Right atrium auricular region (tissue), 2 donors: ENCODE measurements around the gene CLP1. TPM values are rescaled to one million over a fixed set of nuclear protein-coding genes. Genes with fewer than 3 reads are reported as not detected.
"Not testable (repeated sequence)": the region's sequence is repeated elsewhere in the genome, so short reads cannot be mapped to it uniquely, and the experiment has no call there.

ENCODE experiments used
- DNase-seq: peaks from one replicate; pipeline ENCODE4 v3.0.0-alpha.2; 2019; ENCODE audit warnings: low spot score
- H3K27ac ChIP-seq, 2 donors: fragments of 200-600 bp; sonication (generic); 1 replicate in 1 of 2; 2 replicates in 1 of 2; pipeline ENCODE4 v1.5.1; 2016 to 2019
- H3K27me3 ChIP-seq, 2 donors: fragments of 200-600 bp; sonication (generic); one replicate each; pipeline versions ENCODE4 v1.5.1 to v1.6.0; 2017 to 2019
- H3K36me3 ChIP-seq: fragments of 200-600 bp; sonication (generic); one replicate; pipeline ENCODE4 v1.5.1; 2016
- H3K4me1 ChIP-seq, 2 donors: fragments of 200-600 bp; sonication (generic); one replicate each; pipeline versions ENCODE4 v1.5.1 to v1.6.0; 2017 to 2019
- H3K4me3 ChIP-seq, 2 donors: fragments of 200-600 bp; sonication (generic); 1 replicate in 1 of 2; 2 replicates in 1 of 2; pipeline ENCODE4 v1.5.1; 2017 to 2019; ENCODE audit warnings: mild to moderate bottlenecking in 1 of 2, moderate library complexity in 1 of 2
- H3K9me3 ChIP-seq, 2 donors: fragments of 200-600 bp; sonication (generic); one replicate each; pipeline ENCODE4 v1.5.1; 2019
- CTCF ChIP-seq, 2 donors: fragments of 200-600 bp; sonication (generic); IDR thresholded peaks; one replicate each; pipeline ENCODE4 v1.5.1; 2019; ENCODE audit warnings: antibody characterized with exemption in 2 of 2
- total RNA-seq, 2 donors: library from RNA; depleted of rRNA; stranded (reverse); fragments of >200 nt; gene quantifications; one replicate each; pipeline ENCODE4 v1.1.0, GENCODE V29; 2016

Gene CLP1
- total RNA-seq, 2 donors from 2014 or later, result 5.9 to 8.1 TPM

GRCh38 chr11:57698843-57699365 is 41.3 kb downstream of the CLP1 start:
- H3K27ac ChIP-seq, result no peak overlapping the region
- H3K9me3 ChIP-seq, result no peaks in the 10 kb centered on the region
- H3K4me3 ChIP-seq, result no peak overlapping the region
- no peak for DNase-seq
- peaks cover 83% of the 10 kb centered on the region for H3K36me3 ChIP-seq
- H3K4me1 ChIP-seq, result no peaks in the 10 kb centered on the region
- H3K27me3 ChIP-seq, result no peaks in the 10 kb centered on the region
- no peak for TF ChIP-seq CTCF (IDR thresholded peaks at IDR 0.05)

- Histone ChIP-seq H3K4me1 (no peaks in the 10 kb centered on the region), H3K4me3 (no peak overlapping the region), H3K9me3 (no peaks in the 10 kb centered on the region), H3K36me3 (peaks cover 82% of the 10 kb centered on the region), H3K27ac (no peak overlapping the region), H3K27me3 (no peaks in the 10 kb centered on the region)
- no peak for TF ChIP-seq CTCF (IDR thresholded peaks at IDR 0.05)
- no peak for DNase-seq
These were observed 42.3 kb downstream of the CLP1 start for GRCh38 chr11:57699813-57700212.

- H3K4me3 ChIP-seq, result no peak overlapping the region
- TF ChIP-seq CTCF (IDR thresholded peaks at IDR 0.05), result no peak
- no peak overlapping the region for H3K27ac ChIP-seq
- peaks cover 79% of the 10 kb centered on the region for H3K36me3 ChIP-seq
- no peaks in the 10 kb centered on the region for H3K27me3 ChIP-seq
- no peaks in the 10 kb centered on the region for H3K9me3 ChIP-seq
- no peaks in the 10 kb centered on the region for H3K4me1 ChIP-seq
- no peak for DNase-seq
These were observed 42.9 kb downstream of the CLP1 start for GRCh38 chr11:57700425-57700824.

- Histone ChIP-seq H3K9me3 (no peaks in the 10 kb centered on the region), H3K27me3 (no peaks in the 10 kb centered on the region), H3K27ac (no peak overlapping the region), H3K4me3 (no peak overlapping the region), H3K36me3 (peaks cover 54% of the 10 kb centered on the region), H3K4me1 (no peaks in the 10 kb centered on the region)
- no peak for TF ChIP-seq CTCF (IDR thresholded peaks at IDR 0.05)
- DNase-seq, result no peak
These were observed 45.8 kb downstream of the CLP1 start for GRCh38 chr11:57703341-57703740.

- no peaks in the 10 kb centered on the region for H3K9me3 ChIP-seq
- no peak for DNase-seq
- peaks cover 38% of the 10 kb centered on the region for H3K36me3 ChIP-seq
- H3K27me3 ChIP-seq, result no peaks in the 10 kb centered on the region
- no peaks in the 10 kb centered on the region for H3K4me1 ChIP-seq
- no peak overlapping the region for H3K4me3 ChIP-seq
- H3K27ac ChIP-seq, result no peak overlapping the region
- TF ChIP-seq CTCF (IDR thresholded peaks at IDR 0.05), result no peak
These were observed 47.4 kb downstream of the CLP1 start for GRCh38 chr11:57704932-57705331.

- not testable (repeated sequence) for H3K9me3 ChIP-seq, H3K4me1 ChIP-seq, H3K27ac ChIP-seq, H3K4me3 ChIP-seq, H3K27me3 ChIP-seq, DNase-seq
- H3K36me3 ChIP-seq, result peaks cover 33% of the 10 kb centered on the region
These were observed 47.9 kb downstream of the CLP1 start for GRCh38 chr11:57705432-57705831.
